Measurements from ENCODE around the gene ATG4D.

DNA sequence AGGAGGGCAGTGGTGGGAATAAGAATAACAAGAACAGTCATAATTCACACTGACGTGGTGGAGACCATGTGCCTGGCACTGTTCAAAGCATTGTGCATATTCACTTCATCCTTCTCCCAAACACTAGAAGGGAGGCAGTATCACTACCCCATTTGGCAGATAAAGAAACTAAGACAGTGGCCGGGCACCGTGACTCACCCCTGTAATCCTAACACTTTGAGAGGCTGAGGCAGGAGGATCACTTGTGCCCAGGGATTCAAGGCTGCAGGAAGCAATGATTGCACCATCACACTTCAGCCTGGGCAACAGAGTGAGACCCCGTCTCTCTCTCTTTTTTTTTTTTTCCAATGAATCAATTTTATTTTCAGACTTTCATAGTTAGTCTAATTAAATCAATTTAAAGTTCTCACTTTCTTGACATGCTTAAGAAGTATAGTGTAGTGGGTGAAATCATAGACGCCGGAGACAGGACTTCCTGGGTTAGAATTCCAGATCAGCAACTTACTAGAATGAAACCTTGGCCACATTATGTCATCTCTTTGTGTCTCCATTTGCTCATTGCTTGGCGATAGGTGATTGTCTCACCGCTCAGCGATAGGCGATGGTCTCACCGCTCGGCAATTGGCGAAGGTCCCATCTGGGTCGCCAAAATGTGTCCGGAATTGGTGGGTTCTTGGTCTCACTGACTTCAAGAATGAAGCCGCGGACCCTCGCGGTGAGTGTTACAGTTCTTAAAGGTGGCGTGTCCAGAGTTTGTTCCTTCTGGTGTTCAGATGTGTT lies 5.3 kb upstream of the ATG4D start:
- TF ChIP-seq, protein P1, sequence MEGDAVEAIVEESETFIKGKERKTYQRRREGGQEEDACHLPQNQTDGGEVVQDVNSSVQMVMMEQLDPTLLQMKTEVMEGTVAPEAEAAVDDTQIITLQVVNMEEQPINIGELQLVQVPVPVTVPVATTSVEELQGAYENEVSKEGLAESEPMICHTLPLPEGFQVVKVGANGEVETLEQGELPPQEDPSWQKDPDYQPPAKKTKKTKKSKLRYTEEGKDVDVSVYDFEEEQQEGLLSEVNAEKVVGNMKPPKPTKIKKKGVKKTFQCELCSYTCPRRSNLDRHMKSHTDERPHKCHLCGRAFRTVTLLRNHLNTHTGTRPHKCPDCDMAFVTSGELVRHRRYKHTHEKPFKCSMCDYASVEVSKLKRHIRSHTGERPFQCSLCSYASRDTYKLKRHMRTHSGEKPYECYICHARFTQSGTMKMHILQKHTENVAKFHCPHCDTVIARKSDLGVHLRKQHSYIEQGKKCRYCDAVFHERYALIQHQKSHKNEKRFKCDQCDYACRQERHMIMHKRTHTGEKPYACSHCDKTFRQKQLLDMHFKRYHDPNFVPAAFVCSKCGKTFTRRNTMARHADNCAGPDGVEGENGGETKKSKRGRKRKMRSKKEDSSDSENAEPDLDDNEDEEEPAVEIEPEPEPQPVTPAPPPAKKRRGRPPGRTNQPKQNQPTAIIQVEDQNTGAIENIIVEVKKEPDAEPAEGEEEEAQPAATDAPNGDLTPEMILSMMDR (IDR thresholded peaks at IDR 0.05), result no peak
- TF ChIP-seq EZH2 (IDR thresholded peaks at IDR 0.05), result no peak
